ENCODE results near the gene SULT1A3. TPM values are rescaled to one million over a fixed set of nuclear protein-coding genes. Genes with fewer than 3 reads are reported as not detected.
"Not testable (repeated sequence)": the region's sequence is repeated elsewhere in the genome, so short reads cannot be mapped to it uniquely, and the experiment has no call there.

SULT1A3 gene
- 1 to 10 TPM; 4.2 to 5.5 (median 4.7) TPM for total RNA-seq
- 1 to 10 TPM; 2.7 to 4.6 (median 3.4) TPM for polyA plus RNA-seq
- long read RNA-seq, donor 1 = 0 reads
- long read RNA-seq, donor 2, partial matches to known transcripts = 0 of 1 reads
- long read RNA-seq, donor 2, other reads (novel, unspliced or antisense) = 0 of 1 reads

GRCh38 chr16:30199049-30199448 lies at the start of gene SULT1A3:
Gene SULT1A3, plus strand, starts transcription at chr16:30199255. Its CDS starts 1,474 bp downstream, at chr16:30200729.
- H3K4me1 ChIP-seq; intact Hi-C loops (cut with DNase I); DNase-seq; H3K4me3 ChIP-seq; H3K9me3 ChIP-seq; H3K36me3 ChIP-seq (ENCODE audit: insufficient read depth in 1 of 2, low read depth in 1 of 2); H3K27me3 ChIP-seq (ENCODE audit: insufficient read depth in 3 of 3, low read length in 2 of 3); H3K27ac ChIP-seq: not testable (repeated sequence)
- WGBS, 3 donors = no CpG with 5 or more reads among the region's 3 CpGs
- peak in 1 of 4 donors; percentile 7 for ATAC-seq

GRCh38 chr16:30151091-30151490 lies 48.0 kb upstream of the SULT1A3 start:
- intact Hi-C loops (cut with DNase I) = no loop called here
- DNase-seq (no peak), ATAC-seq (no peak)
- no peaks in the 10 kb centered on the region for H3K27me3 ChIP-seq (ENCODE audit: insufficient read depth in 3 of 3, low read length in 2 of 3)
- H3K27ac ChIP-seq = no peak overlapping the region
- WGBS, 3 donors = 85 to 90% (median 88%) methylated on average over 7 of the region's 7 CpGs
- H3K4me1 ChIP-seq = no peaks in the 10 kb centered on the region
- H3K4me3 ChIP-seq = no peak overlapping the region
- peaks cover 8% of the 10 kb centered on the region for H3K9me3 ChIP-seq
- H3K36me3 ChIP-seq (ENCODE audit: insufficient read depth in 1 of 2, low read depth in 1 of 2) = no peaks in the 10 kb centered on the region
- no peak for TF ChIP-seq CTCF (IDR thresholded peaks at IDR 0.05)

DNA sequence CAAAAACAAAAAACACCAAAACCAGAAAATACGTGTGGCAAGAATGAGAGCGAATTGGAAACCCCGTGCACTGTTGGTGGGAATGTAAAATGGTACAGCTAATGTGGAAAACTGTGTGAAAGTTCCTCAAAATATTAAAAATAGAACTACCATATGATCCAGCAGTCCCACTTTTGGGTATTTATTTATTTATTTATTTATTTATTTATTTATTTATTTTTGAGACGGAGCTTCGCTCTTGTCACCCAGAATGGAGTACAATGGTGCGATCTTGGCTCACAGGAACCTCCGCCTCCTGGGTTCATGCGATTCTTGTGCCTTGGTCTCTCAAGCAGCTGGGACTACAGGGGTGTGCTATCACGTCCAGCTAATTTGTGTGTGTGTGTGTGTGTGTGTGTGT lies 46.5 kb upstream of the SULT1A3 start:
- peaks cover 8% of the 10 kb centered on the region for H3K9me3 ChIP-seq
- ATAC-seq (no peak), DNase-seq (no peak)
- H3K27me3 ChIP-seq (ENCODE audit: insufficient read depth in 3 of 3, low read length in 2 of 3) = no peaks in the 10 kb centered on the region
- H3K27ac ChIP-seq = no peak overlapping the region
- WGBS, 3 donors = 95% methylated on average over 9 of the region's 9 CpGs
- intact Hi-C loops (cut with DNase I) = no loop called here
- H3K4me3 ChIP-seq = no peak overlapping the region
- TF ChIP-seq CTCF (IDR thresholded peaks at IDR 0.05) = no peak
- no peaks in the 10 kb centered on the region for H3K4me1 ChIP-seq
- no peaks in the 10 kb centered on the region for H3K36me3 ChIP-seq (ENCODE audit: insufficient read depth in 1 of 2, low read depth in 1 of 2)

GRCh38 chr16:30155188-30155587 lies 43.9 kb upstream of the SULT1A3 start:
- Histone ChIP-seq H3K4me1 (no peaks in the 10 kb centered on the region), H3K4me3 (no peak overlapping the region), H3K27me3 (ENCODE audit: insufficient read depth in 3 of 3, low read length in 2 of 3) (no peaks in the 10 kb centered on the region), H3K36me3 (ENCODE audit: insufficient read depth in 1 of 2, low read depth in 1 of 2) (no peaks in the 10 kb centered on the region), H3K9me3 (peaks cover under 1% of the 10 kb centered on the region), H3K27ac (no peak overlapping the region)
- intact Hi-C loops (cut with DNase I) = no loop called here
- ATAC-seq (no peak), DNase-seq (no peak)
- no peak for TF ChIP-seq CTCF (IDR thresholded peaks at IDR 0.05)
- 91 to 97% (median 96%) methylated on average over 5 of the region's 5 CpGs for WGBS, 3 donors

DNA sequence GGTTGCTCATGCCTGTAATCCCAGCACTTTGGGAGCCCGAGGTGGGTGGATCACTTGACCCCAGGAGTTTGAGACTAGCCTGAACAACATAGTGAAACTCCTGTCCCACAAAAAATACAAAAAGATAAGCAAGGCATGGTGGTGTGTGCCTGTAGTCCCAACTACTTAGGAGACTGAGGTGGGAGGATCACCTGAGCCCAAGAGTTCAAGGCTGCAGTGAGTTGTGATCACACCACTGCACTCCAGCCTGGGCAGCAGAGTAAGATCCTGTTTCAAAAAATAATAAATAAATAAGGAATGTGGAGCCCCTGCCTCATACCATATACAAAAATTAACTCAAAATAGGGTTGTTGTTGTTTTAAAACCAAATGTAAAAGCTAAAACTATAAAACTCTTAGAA lies 41.8 kb upstream of the SULT1A3 start:
- Histone ChIP-seq H3K4me1 (no peaks in the 10 kb centered on the region), H3K27ac (no peak overlapping the region), H3K4me3 (no peak overlapping the region), H3K9me3 (no peaks in the 10 kb centered on the region), H3K36me3 (ENCODE audit: insufficient read depth in 1 of 2, low read depth in 1 of 2) (no peaks in the 10 kb centered on the region), H3K27me3 (ENCODE audit: insufficient read depth in 3 of 3, low read length in 2 of 3) (no peaks in the 10 kb centered on the region)
- DNase-seq = no peak
- intact Hi-C loops (cut with DNase I) = no loop called here
- TF ChIP-seq CTCF (IDR thresholded peaks at IDR 0.05) = no peak
- WGBS, 3 donors = 72 to 78% (median 73%) methylated on average over 1 of the region's 1 CpG
- ATAC-seq = no peak
